Ectodermal cell (in vitro differentiated cells): ENCODE measurements around the gene LTB4R.
"Not testable (repeated sequence)": the region's sequence is repeated elsewhere in the genome, so short reads cannot be mapped to it uniquely, and the experiment has no call there.

Source experiments
- H3K27ac ChIP-seq: 2 replicates; pipeline ENCODE4 v1.7.0; 2013; ENCODE audit warnings: mild to moderate bottlenecking, low read depth, low read length; ENCODE audit not compliant: insufficient read depth, poor library complexity, severe bottlenecking
- H3K27me3 ChIP-seq: 2 replicates; pipeline ENCODE4 v1.7.0; 2013; ENCODE audit warnings: mild to moderate bottlenecking, low read length; ENCODE audit not compliant: insufficient read depth, control insufficient read depth, poor library complexity, severe bottlenecking
- H3K36me3 ChIP-seq: one replicate; pipeline ENCODE4 v1.7.0; 2013; ENCODE audit warnings: low read length; ENCODE audit not compliant: control insufficient read depth, insufficient read depth
- H3K4me1 ChIP-seq: one replicate; pipeline ENCODE4 v1.7.0; 2013; ENCODE audit warnings: low read length; ENCODE audit not compliant: control insufficient read depth, insufficient read depth
- H3K4me3 ChIP-seq: 2 replicates; pipeline ENCODE4 v1.7.0; 2013; ENCODE audit warnings: low read depth, low read length, control low read depth; ENCODE audit not compliant: insufficient read depth
- H3K9me3 ChIP-seq: 2 replicates; pipeline ENCODE4 v1.7.0; 2013; ENCODE audit warnings: mild to moderate bottlenecking, low read length, moderate library complexity; ENCODE audit not compliant: control insufficient read depth
- WGBS, 2 experiments: methylation state at CpG; one replicate each; pipeline ENCODE4 v1.1.7; 2013; ENCODE audit warnings: missing lambda C conversion rate in 2 of 2; 5-methylcytosine and 5-hydroxymethylcytosine counted together

Gene LTB4R

GRCh38 chr14:24347134-24347533, 35.8 kb downstream of the LTB4R start:
- no peaks in the 10 kb centered on the region for H3K9me3 ChIP-seq
- H3K4me1 ChIP-seq: no peaks in the 10 kb centered on the region
- H3K27ac ChIP-seq: no peak overlapping the region
- no peak overlapping the region for H3K4me3 ChIP-seq
- no peaks in the 10 kb centered on the region for H3K36me3 ChIP-seq
- peaks cover 48% of the 10 kb centered on the region for H3K27me3 ChIP-seq
- WGBS, 2 experiments: 47 to 50% methylated on average over 1 of the region's 1 CpG

- 91 to 93% methylated on average over 2 of the region's 2 CpGs for WGBS, 2 experiments
Measured at GRCh38 chr14:24348186-24348585, 36.9 kb downstream of the LTB4R start.

GRCh38 chr14:24349742-24350141, 38.4 kb downstream of the LTB4R start:
- Histone ChIP-seq H3K27me3 (peaks cover 44% of the 10 kb centered on the region), H3K4me1 (no peaks in the 10 kb centered on the region), H3K9me3 (no peaks in the 10 kb centered on the region), H3K27ac (no peak overlapping the region), H3K4me3 (no peak overlapping the region), H3K36me3 (no peaks in the 10 kb centered on the region)
- WGBS, 2 experiments: 76 to 80% methylated on average over 5 of the region's 5 CpGs

More at GRCh38 chr14:24348186-24348585, 36.9 kb downstream of the LTB4R start:
- Histone ChIP-seq H3K4me3 (no peak overlapping the region), H3K4me1 (no peaks in the 10 kb centered on the region), H3K27me3 (peaks cover 51% of the 10 kb centered on the region), H3K36me3 (no peaks in the 10 kb centered on the region), H3K27ac (no peak overlapping the region), H3K9me3 (no peaks in the 10 kb centered on the region)

GRCh38 chr14:24351517-24351916, 40.2 kb downstream of the LTB4R start:
- WGBS, 2 experiments: 35 to 37% methylated on average over 4 of the region's 4 CpGs
- Histone ChIP-seq H3K36me3 (no peaks in the 10 kb centered on the region), H3K4me3 (no peak overlapping the region), H3K27ac (no peak overlapping the region), H3K27me3 (peaks cover 40% of the 10 kb centered on the region), H3K4me1 (no peaks in the 10 kb centered on the region), H3K9me3 (no peaks in the 10 kb centered on the region)

GRCh38 chr14:24353559-24354481, 42.5 kb downstream of the LTB4R start:
- no peaks in the 10 kb centered on the region for H3K36me3 ChIP-seq
- peaks cover 40% of the 10 kb centered on the region for H3K27me3 ChIP-seq
- H3K4me1 ChIP-seq: no peaks in the 10 kb centered on the region
- no peaks in the 10 kb centered on the region for H3K9me3 ChIP-seq
- H3K4me3 ChIP-seq: no peak overlapping the region
- no peak overlapping the region for H3K27ac ChIP-seq
- WGBS, 2 experiments: 91 to 94% methylated on average over 3 of the region's 5 CpGs

- H3K27ac ChIP-seq, H3K9me3 ChIP-seq, H3K36me3 ChIP-seq, H3K4me3 ChIP-seq, H3K4me1 ChIP-seq: not testable (repeated sequence)
- 79 to 92% methylated on average over 2 to 3 of the region's 3 CpGs for WGBS, 2 experiments
- H3K27me3 ChIP-seq: peaks cover 37% of the 10 kb centered on the region
Measured at GRCh38 chr14:24354482-24354825, 43.2 kb downstream of the LTB4R start.

GRCh38 chr14:24355009-24355408, 43.7 kb downstream of the LTB4R start:
- Histone ChIP-seq H3K9me3 (no peaks in the 10 kb centered on the region), H3K27me3 (peaks cover 31% of the 10 kb centered on the region), H3K4me3 (no peak overlapping the region), H3K4me1 (no peaks in the 10 kb centered on the region), H3K27ac (no peak overlapping the region), H3K36me3 (no peaks in the 10 kb centered on the region)
- 88 to 94% methylated on average over 7 of the region's 7 CpGs for WGBS, 2 experiments

GRCh38 chr14:24356208-24356607, 44.9 kb downstream of the LTB4R start:
- WGBS, 2 experiments: 73 to 88% methylated on average over 4 of the region's 4 CpGs

GRCh38 chr14:24360281-24360680, 49.0 kb downstream of the LTB4R start:
- no peaks in the 10 kb centered on the region for H3K4me1 ChIP-seq
- peaks cover 25% of the 10 kb centered on the region for H3K27me3 ChIP-seq
- no peak overlapping the region for H3K27ac ChIP-seq
- H3K36me3 ChIP-seq: no peaks in the 10 kb centered on the region
- H3K4me3 ChIP-seq: no peak overlapping the region
- H3K9me3 ChIP-seq: no peaks in the 10 kb centered on the region
- WGBS, 2 experiments: 90 to 92% methylated on average over 3 of the region's 3 CpGs

More at GRCh38 chr14:24356208-24356607, 44.9 kb downstream of the LTB4R start:
- Histone ChIP-seq H3K4me3 (no peak overlapping the region), H3K9me3 (no peaks in the 10 kb centered on the region), H3K36me3 (no peaks in the 10 kb centered on the region), H3K27ac (no peak overlapping the region), H3K4me1 (no peaks in the 10 kb centered on the region), H3K27me3 (peaks cover 27% of the 10 kb centered on the region)

- no peak overlapping the region for H3K27ac ChIP-seq
Measured at GRCh38 chr14:24361326-24361725, 50.0 kb downstream of the LTB4R start.

More at GRCh38 chr14:24361326-24361725, 50.0 kb downstream of the LTB4R start:
- Histone ChIP-seq H3K36me3 (no peaks in the 10 kb centered on the region), H3K4me3 (no peak overlapping the region), H3K27me3 (peaks cover 25% of the 10 kb centered on the region), H3K9me3 (no peaks in the 10 kb centered on the region), H3K4me1 (no peaks in the 10 kb centered on the region)
- 84 to 100% methylated on average over 1 to 2 of the region's 2 CpGs for WGBS, 2 experiments
